Stomach (tissue), 9 donors: ENCODE data around the gene CCND1. TPM values are rescaled to one million over a fixed set of nuclear protein-coding genes. Genes with fewer than 3 reads are reported as not detected.

Experiments
- DNase-seq, 2 donors: peaks; one replicate each; pipeline versions ENCODE4 v3.0.0 to v3.0.0-alpha.2; 2013 to 2019
- H3K27ac ChIP-seq, 5 donors: fragments of 200-600 bp in 4 of 5; sonication (generic) in 4 of 5; one replicate each; pipeline ENCODE4 v1.5.1; 2013 to 2019; ENCODE audit warnings: mild to moderate bottlenecking in 1 of 5, moderate library complexity in 1 of 5
- H3K27me3 ChIP-seq, 3 donors: fragments of 200-600 bp; sonication (generic); one replicate each; pipeline ENCODE4 v1.5.1; 2017 to 2019; ENCODE audit warnings: mixed run types in 1 of 3
- H3K36me3 ChIP-seq, 4 donors: fragments of 200-600 bp; sonication (generic); 1 replicate in 3 of 4; 2 replicates in 1 of 4; pipeline ENCODE4 v1.5.1; 2016 to 2019
- H3K4me1 ChIP-seq, 4 donors: fragments of 200-600 bp; sonication (generic); one replicate each; pipeline ENCODE4 v1.5.1; 2016 to 2019
- H3K4me3 ChIP-seq, 4 donors: fragments of 200-600 bp; sonication (generic) in 3 of 4; one replicate each; pipeline ENCODE4 v1.5.1; 2016 to 2019; ENCODE audit warnings: mild to moderate bottlenecking in 1 of 4
- H3K9me3 ChIP-seq, 4 donors: fragments of 200-600 bp; sonication (generic); one replicate each; pipeline ENCODE4 v1.5.1; 2016 to 2019
- CTCF ChIP-seq, 7 experiments: fragments of 450-650 bp in 4 of 7; fragments of 200-600 bp in 3 of 7; sonication (generic) in 3 of 7; IDR thresholded peaks; one replicate each; pipeline ENCODE4 v1.5.1; 2016 to 2019; ENCODE audit warnings: antibody characterized with exemption in 7 of 7, control low read depth in 2 of 7, mild to moderate bottlenecking in 1 of 7
- EP300 ChIP-seq: sonication (generic); formaldehyde crosslinking; IDR thresholded peaks from one replicate; pipeline ENCODE4 v1.6.1; 2017; ENCODE audit warnings: antibody characterized with exemption
- POLR2A ChIP-seq, 4 donors: fragments of 450-650 bp; IDR thresholded peaks; one replicate each; pipeline ENCODE4 v1.6.1; 2016; ENCODE audit warnings: antibody characterized with exemption in 4 of 4, control low read depth in 2 of 4, mild to moderate bottlenecking in 1 of 4, moderate library complexity in 1 of 4
- POLR2AphosphoS5 ChIP-seq, 3 donors: sonication (generic); formaldehyde crosslinking; IDR thresholded peaks; one replicate each; pipeline ENCODE4 v1.6.1; 2016; ENCODE audit warnings: antibody characterized with exemption in 3 of 3
- WGBS, 5 donors: extraction: QIAGEN DNeasy Blood & Tissue Kit in 3 of 5; methylation state at CpG; one replicate each; pipeline versions ENCODE4 v1.1.5 to v1.1.7; 2013 to 2018; 5-methylcytosine and 5-hydroxymethylcytosine counted together
- intact Hi-C: fragments of 100-400 bp; cut with DNase I; formaldehyde crosslinking; loops from one replicate; pipeline ENCODE4 v1.15.1; 2023; ENCODE audit warnings: low total_unique reads
- polyA plus RNA-seq, 3 donors: library from polyadenylated mRNA; stranded (reverse); fragments of 200-250 nt; gene quantifications; one replicate each; pipeline ENCODE4 v1.2.3, GENCODE V29; 2013
- total RNA-seq, 5 donors: library from RNA; depleted of rRNA; stranded (reverse); fragments of >200 nt; gene quantifications; one replicate each; pipeline versions ENCODE4 v1.1.0 to v1.2.3, GENCODE V29; 2014 to 2016
- donor health status: healthy with polysubstance abuse.
- donor health status: Bipolar disorder and iron deficiency.
- donor health status: healthy.

The CCND1 gene
- total and polyA plus RNA-seq, 8 donors = 17.6 to 293 (median 55.1) TPM

- intact Hi-C loops = no loop called here
- 2 to 7% (median 4%) methylated on average over 11 to 34 of the region's 34 CpGs for WGBS, 5 donors
- H3K4me1 ChIP-seq = peaks cover 11 to 45% (median 37%) of the 10 kb centered on the region in 4 donors
- H3K36me3 ChIP-seq = no peaks in the 10 kb centered on the region
- H3K4me3 ChIP-seq = peak overlapping the region in 1 of 4 donors; percentile 33
- peaks cover 27 to 93% (median 61%) of the 10 kb centered on the region in 3 donors for H3K27me3 ChIP-seq
- H3K9me3 ChIP-seq = no peaks in the 10 kb centered on the region
- no peak for DNase-seq
- TF ChIP-seq POLR2A (IDR thresholded peaks at IDR 0.05) (no peak), CTCF (IDR thresholded peaks at IDR 0.05) (no peak), POLR2AphosphoS5 (IDR thresholded peaks at IDR 0.05) (no peak), EP300 (no peak)
- H3K27ac ChIP-seq = no peak overlapping the region
These were observed 62.5 kb downstream of the CCND1 start for GRCh38 chr11:69703453-69703767.

Other genes starting within 250 kb of the CCND1 start
- not detected for gene LINC01488, start 159.5 kb upstream of the CCND1 start, total RNA-seq
- gene LINC01488, start 159.5 kb upstream of the CCND1 start, polyA plus RNA-seq = not detected
- 100 to 1,000 TPM in 1 of 5 donors, 10 to 100 TPM in 3, 1 to 10 TPM in 1; 2.3 to 107 (median 37.6) TPM for gene LTO1, start 34.2 kb downstream of the CCND1 start, total RNA-seq
- 10 to 100 TPM; 14.2 to 23.1 (median 22.6) TPM for gene LTO1, start 34.2 kb downstream of the CCND1 start, polyA plus RNA-seq
- not detected for gene FGF19, start 62.9 kb downstream of the CCND1 start, total RNA-seq
- not detected for gene FGF19, start 62.9 kb downstream of the CCND1 start, polyA plus RNA-seq
- not detected for gene FGF4, start 134.2 kb downstream of the CCND1 start, total RNA-seq
- not detected for gene FGF4, start 134.2 kb downstream of the CCND1 start, polyA plus RNA-seq
- not detected for gene FGF3, start 178.3 kb downstream of the CCND1 start, total RNA-seq
- gene FGF3, start 178.3 kb downstream of the CCND1 start, polyA plus RNA-seq = not detected